HCT116 (cell line): ENCODE data around the gene CACNA2D3. TPM values are rescaled to one million over a fixed set of nuclear protein-coding genes. Genes with fewer than 3 reads are reported as not detected.

ENCODE experiments used
- total RNA-seq: library from RNA; stranded (reverse); gene quantifications from one replicate; pipeline ENCODE4 v1.2.1, GENCODE V29; 2021; ENCODE audit not compliant: unreplicated experiment

CACNA2D3 gene
- total RNA-seq, 1 experiment from 2014 or later = 0.20 TPM

Other genes starting within 250 kb of the CACNA2D3 start
- gene ACTR8, start 240.4 kb upstream of the CACNA2D3 start, total RNA-seq = 25.5 TPM
- 35.1 TPM for gene SELENOK, start 230.7 kb upstream of the CACNA2D3 start, total RNA-seq